GM23248 (cell line): ENCODE results near the gene C2orf81. TPM values are rescaled to one million over a fixed set of nuclear protein-coding genes. Genes with fewer than 3 reads are reported as not detected.
A peak's percentile ranks its signal among the peaks of the same experiment; 100 is the strongest.

Experiments
- DNase-seq: peaks from one replicate; pipeline ENCODE4 v3.0.0-alpha.2; 2015
- H2AFZ ChIP-seq: fragments of 200-600 bp; sonication (generic); 2 replicates; pipeline ENCODE4 v1.6.1; 2016; ENCODE audit warnings: antibody characterized with exemption
- H3F3A ChIP-seq: fragments of 200-600 bp; sonication (generic); 2 replicates; pipeline ENCODE4 v1.6.1; 2016; ENCODE audit warnings: mild to moderate bottlenecking, antibody characterized with exemption, mixed run types; ENCODE audit not compliant: insufficient read depth
- H3K27ac ChIP-seq: fragments of 200-600 bp; sonication (generic); 2 replicates; pipeline ENCODE4 v1.5.1; 2016; ENCODE audit warnings: mild to moderate bottlenecking
- H3K27me3 ChIP-seq: fragments of 200-600 bp; sonication (generic); replicated peaks from 2 replicates; pipeline ENCODE4 v1.6.1; 2016; ENCODE audit warnings: mild to moderate bottlenecking; ENCODE audit not compliant: insufficient read depth
- H3K36me3 ChIP-seq: fragments of 200-600 bp; sonication (generic); 2 replicates; pipeline ENCODE4 v1.6.1; 2016; ENCODE audit warnings: low read depth, mild to moderate bottlenecking
- H3K4me1 ChIP-seq: fragments of 200-600 bp; sonication (generic); 2 replicates; pipeline ENCODE4 v1.6.1; 2016; ENCODE audit warnings: mild to moderate bottlenecking; ENCODE audit not compliant: insufficient read depth
- H3K4me2 ChIP-seq: fragments of 200-600 bp; sonication (generic); one replicate; pipeline ENCODE4 v1.6.1; 2016; ENCODE audit warnings: mild to moderate bottlenecking; ENCODE audit not compliant: unreplicated experiment
- H3K4me3 ChIP-seq: fragments of 200-600 bp; sonication (generic); 2 replicates; pipeline ENCODE4 v1.5.1; 2016; ENCODE audit warnings: mild to moderate bottlenecking
- H3K79me2 ChIP-seq: fragments of 200-600 bp; sonication (generic); 2 replicates; pipeline ENCODE4 v1.6.1; 2016; ENCODE audit warnings: mild to moderate bottlenecking; ENCODE audit not compliant: insufficient read depth
- H3K9ac ChIP-seq: fragments of 200-600 bp; sonication (generic); 2 replicates; pipeline ENCODE4 v1.6.1; 2016; ENCODE audit warnings: mild to moderate bottlenecking
- H3K9me2 ChIP-seq: fragments of 200-600 bp; sonication (generic); 2 replicates; pipeline ENCODE4 v1.6.1; 2016; ENCODE audit warnings: mixed run types, mild to moderate bottlenecking, moderate library complexity; ENCODE audit not compliant: insufficient read depth
- H3K9me3 ChIP-seq: fragments of 200-600 bp; sonication (generic); one replicate; pipeline ENCODE4 v1.6.1; 2017; ENCODE audit warnings: low read depth
- H4K20me1 ChIP-seq: fragments of 200-600 bp; sonication (generic); 2 replicates; pipeline ENCODE4 v1.6.0; 2016; ENCODE audit not compliant: insufficient read depth
- EZH2 ChIP-seq: fragments of 200-600 bp; sonication (generic); IDR thresholded peaks from 2 replicates; pipeline ENCODE4 v1.6.1; 2018; ENCODE audit warnings: antibody characterized with exemption, mild to moderate bottlenecking; ENCODE audit not compliant: insufficient read depth, poor library complexity, severe bottlenecking
- EZH2phosphoT487 ChIP-seq: fragments of 200-600 bp; sonication (generic); IDR thresholded peaks from 2 replicates; pipeline ENCODE4 v1.6.1; 2018; ENCODE audit warnings: antibody characterized with exemption, moderate library complexity, mild to moderate bottlenecking, low read depth; ENCODE audit not compliant: insufficient read depth
- WGBS, 2 experiments: methylation state at CpG; one replicate each; pipeline ENCODE4 v1.1.6; 2015 to 2017; ENCODE audit warnings: low lambda C conversion rate in 2 of 2, low coverage in 1 of 2; ENCODE audit errors: missing lambda C conversion rate in 2 of 2; 5-methylcytosine and 5-hydroxymethylcytosine counted together
- in situ Hi-C: fragments of 300-500 bp; cut with MboI; formaldehyde crosslinking; loops from 2 replicates; pipeline ENCODE4 v1.15.0; 2020
- polyA plus RNA-seq: library from polyadenylated mRNA; unstranded; fragments of >200 nt; fragmentation: Nextera tagmentation; extraction: Ambion mirVana; gene quantifications from 2 replicates; pipeline ENCODE4 v1.2.1, GENCODE V29; 2016
- total RNA-seq: library from RNA; depleted of rRNA; stranded (reverse); fragments of >200 nt; shearing (Covaris generic); gene quantifications from 2 replicates; pipeline ENCODE4 v1.2.3, GENCODE V29; 2014

Gene C2orf81
- total and polyA plus RNA-seq, 2 experiments from 2014 or later = 3.5 to 6.0 TPM

DNA sequence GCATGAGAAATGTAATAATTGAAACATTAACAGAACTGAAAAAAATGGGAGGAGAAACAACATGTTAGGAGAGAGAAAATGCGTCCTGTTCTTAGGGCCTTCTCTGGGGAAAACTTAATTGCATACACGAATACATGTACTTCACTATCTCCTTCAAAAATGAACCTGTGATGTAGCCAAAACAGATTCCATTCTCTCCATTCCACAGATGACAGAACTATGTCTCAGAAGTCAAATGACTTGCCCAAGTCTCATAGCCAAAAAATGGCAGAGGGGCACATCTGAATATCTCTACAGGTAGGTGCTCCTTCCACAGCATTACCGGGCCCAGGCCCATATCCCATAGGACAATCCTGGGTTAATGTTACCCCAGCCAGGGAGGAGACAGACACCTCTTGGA lies 37.4 kb downstream of the C2orf81 start:
- Histone ChIP-seq H3K9ac (peak overlapping the region; percentile 37; the same call in 1 of the 2 replicates), H3K4me3 (peak overlapping the region; percentile 33), H3K4me2 (peak overlapping the region; percentile 46), H4K20me1 (no peaks in the 10 kb centered on the region), H3F3A (peaks cover 51% of the 10 kb centered on the region), H3K27me3 (no peaks in the 10 kb centered on the region), H3K4me1 (peaks cover 67% of the 10 kb centered on the region), H3K9me3 (no peaks in the 10 kb centered on the region), H2AFZ (no peak overlapping the region), H3K79me2 (peaks cover 92% of the 10 kb centered on the region), H3K36me3 (no peaks in the 10 kb centered on the region), H3K9me2 (no peaks in the 10 kb centered on the region), H3K27ac (peak overlapping the region; percentile 61)
- in situ Hi-C loops = no loop called here
- peak; percentile 60 for DNase-seq
- TF ChIP-seq EZH2phosphoT487 = no peak
- TF ChIP-seq EZH2 = no peak
- 33 to 40% methylated on average over 3 of the region's 3 CpGs for WGBS, 2 experiments

DNA sequence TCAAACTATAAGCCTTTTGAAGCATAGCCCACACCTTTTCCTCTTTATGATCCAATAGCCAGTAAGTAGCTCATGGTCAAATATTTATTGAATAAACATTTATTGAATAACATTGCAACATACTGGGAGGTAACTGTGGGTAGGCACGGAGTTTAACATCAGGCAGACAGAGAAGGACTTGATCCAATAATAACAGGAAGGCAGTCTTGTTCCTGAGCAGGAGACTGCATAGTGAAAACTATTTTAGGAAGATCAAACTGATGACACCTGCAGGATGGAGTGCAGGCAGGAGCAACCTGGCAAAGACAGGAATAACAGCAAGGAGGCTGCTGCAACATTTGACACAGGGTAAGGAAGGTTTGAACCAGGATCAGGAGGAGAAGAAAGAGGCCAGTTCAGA lies 38.2 kb downstream of the C2orf81 start:
- DNase-seq = peak; percentile 73

DNA sequence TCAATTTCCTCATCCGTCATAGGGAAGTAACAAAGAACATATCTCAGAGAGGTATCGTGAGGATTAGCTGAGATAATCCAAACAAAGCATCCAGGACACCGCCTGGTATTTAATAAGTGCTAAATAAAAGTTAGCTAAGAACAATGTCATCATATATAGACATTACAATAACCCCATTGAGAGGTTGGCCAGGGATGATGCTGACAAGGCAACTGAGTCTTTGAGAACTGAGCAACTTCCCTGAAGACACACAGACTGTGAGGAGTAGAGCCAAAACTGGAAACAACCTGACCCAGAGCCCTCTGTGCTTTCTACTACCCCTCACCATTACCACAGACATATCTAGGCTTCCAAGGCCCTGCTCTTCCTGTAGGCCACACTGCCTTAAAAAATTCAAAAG lies 39.7 kb downstream of the C2orf81 start:
- no peak overlapping the region for H3K4me3 ChIP-seq
- no peaks in the 10 kb centered on the region for H3K27me3 ChIP-seq
- no peak overlapping the region for H3K9ac ChIP-seq
- DNase-seq = no peak
- WGBS, 2 experiments = 94 to 95% methylated on average over 3 of the region's 3 CpGs
- peaks cover 54% of the 10 kb centered on the region for H3K4me1 ChIP-seq
- no peak for TF ChIP-seq EZH2phosphoT487
- TF ChIP-seq EZH2 = no peak
- peaks cover 94% of the 10 kb centered on the region for H3K79me2 ChIP-seq
- in situ Hi-C loops = no loop called here
- H3K36me3 ChIP-seq = peaks cover 8% of the 10 kb centered on the region; the same call in 1 of the 2 replicates
- H3K4me2 ChIP-seq = no peak overlapping the region
- H3K9me3 ChIP-seq = no peaks in the 10 kb centered on the region
- no peaks in the 10 kb centered on the region for H3K9me2 ChIP-seq
- H2AFZ ChIP-seq = no peak overlapping the region
- H3F3A ChIP-seq = peaks cover 31% of the 10 kb centered on the region
- H3K27ac ChIP-seq = peak overlapping the region; percentile 61; the same call in 1 of the 2 replicates
- H4K20me1 ChIP-seq = no peaks in the 10 kb centered on the region

More for the DNA sequence above, 38.2 kb downstream of the C2orf81 start:
- peak overlapping the region; percentile 33; the same call in 1 of the 2 replicates for H3K4me3 ChIP-seq
- no peaks in the 10 kb centered on the region for H3K9me2 ChIP-seq
- peak overlapping the region; percentile 61 for H3K27ac ChIP-seq
- in situ Hi-C loops = no loop called here
- TF ChIP-seq EZH2 (no peak), EZH2phosphoT487 (no peak)
- peaks cover 92% of the 10 kb centered on the region for H3K79me2 ChIP-seq
- H2AFZ ChIP-seq = no peak overlapping the region
- H3K9me3 ChIP-seq = no peaks in the 10 kb centered on the region
- H4K20me1 ChIP-seq = no peaks in the 10 kb centered on the region
- H3F3A ChIP-seq = peaks cover 44% of the 10 kb centered on the region
- no peaks in the 10 kb centered on the region for H3K27me3 ChIP-seq
- 0 to 4% methylated on average over 1 of the region's 1 CpG for WGBS, 2 experiments
- H3K4me1 ChIP-seq = peaks cover 69% of the 10 kb centered on the region
- peak overlapping the region; percentile 46 for H3K4me2 ChIP-seq
- H3K9ac ChIP-seq = peak overlapping the region; percentile 37; the same call in 1 of the 2 replicates
- no peaks in the 10 kb centered on the region for H3K36me3 ChIP-seq

DNA sequence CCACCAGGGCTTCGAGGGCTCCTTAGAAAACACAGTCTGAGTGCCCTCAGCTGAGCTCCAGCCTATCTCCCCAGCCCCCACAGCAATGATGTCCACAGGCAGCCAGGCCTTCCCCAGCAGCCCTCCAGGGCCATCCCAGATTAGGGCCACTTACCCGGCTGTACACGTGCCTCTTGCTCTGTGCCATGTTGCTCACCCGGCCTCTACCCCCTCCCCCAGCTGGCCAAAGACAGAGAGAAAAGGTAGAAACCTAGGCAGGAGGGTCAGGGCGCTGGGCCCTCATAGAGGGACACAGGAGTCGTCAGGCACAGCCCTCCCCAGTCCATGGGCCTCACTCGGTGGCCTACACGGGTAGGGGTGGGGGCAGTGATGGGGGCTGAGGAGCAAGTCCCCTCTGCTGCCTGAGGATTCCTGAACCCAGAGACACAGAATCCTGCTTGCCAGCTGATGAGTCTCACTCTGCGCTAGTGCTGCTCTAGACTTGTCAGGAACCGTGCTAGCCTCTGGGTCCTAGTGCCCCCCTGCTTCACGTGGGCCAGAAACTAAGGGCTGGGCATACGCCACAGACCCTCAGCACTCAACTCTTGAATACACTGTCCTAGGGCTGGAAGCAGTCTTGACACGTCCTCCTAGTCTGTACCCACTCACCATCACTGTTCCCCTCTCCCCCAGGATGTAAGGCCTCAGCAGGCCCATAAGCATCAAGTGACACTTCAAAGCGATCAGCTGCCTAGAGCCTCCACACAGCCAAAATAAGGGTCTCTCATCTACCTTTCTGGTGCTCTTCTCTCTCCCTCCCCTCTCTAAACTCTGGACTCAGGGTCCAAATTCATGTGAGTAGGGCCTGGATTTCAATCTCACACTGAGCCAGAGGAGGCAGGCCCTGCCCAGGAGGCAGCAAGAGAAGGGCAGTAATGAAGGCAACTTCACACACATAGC lies 41.3 kb downstream of the C2orf81 start, which contains the start of gene DCTN1:
Gene DCTN1 (minus strand): TSS at position 461 of the 939 bp plus-strand sequence. CDS start 274 bp downstream, at position 187.
- Histone ChIP-seq H3K9ac (peak within 1 kb of the TSS; percentile 81), H3K27ac (peak within 1 kb of the TSS; percentile 64), H3K9me3 (no peaks in the 10 kb centered on the region), H3K4me3 (peak within 1 kb of the TSS; percentile 74), H3K36me3 (peaks cover 8% of the 10 kb centered on the region; the same call in 1 of the 2 replicates), H3F3A (peaks cover 28% of the 10 kb centered on the region), H4K20me1 (no peaks in the 10 kb centered on the region), H3K79me2 (peaks cover 94% of the 10 kb centered on the region), H3K4me1 (peaks cover 51% of the 10 kb centered on the region), H3K27me3 (no peaks in the 10 kb centered on the region), H3K4me2 (peak within 1 kb of the TSS; percentile 89), H2AFZ (no peak within 1 kb of the TSS), H3K9me2 (no peaks in the 10 kb centered on the region)
- 8 to 10% methylated on average over 14 of the region's 14 CpGs for WGBS, 2 experiments
- TF ChIP-seq EZH2 (no peak), EZH2phosphoT487 (no peak)
- in situ Hi-C loops = no loop called here
- DNase-seq = peak; percentile 90
